Kidney tubule cell (primary cell): ENCODE data around the gene BCL11A.

Experiments used
- DNase-seq: peaks from one replicate; pipeline ENCODE4 v3.0.0-alpha.2; 2018; ENCODE audit warnings: low spot score

Gene BCL11A

GRCh38 chr2:60553495-60554073 lies at the start of gene BCL11A:
Gene BCL11A (minus strand): TSS chr2:60553654. CDS start chr2:60553270, 384 bp downstream.
- DNase-seq, result peak; percentile 82

GRCh38 chr2:60602828-60603532 lies 49.5 kb upstream of the BCL11A start:
- no peak for DNase-seq

- DNase-seq, result no peak
Observed at GRCh38 chr2:60602388-60602787, 48.9 kb upstream of the BCL11A start.

- no peak for DNase-seq
Observed at GRCh38 chr2:60598271-60598670, 44.8 kb upstream of the BCL11A start.

- DNase-seq, result no peak
Observed at GRCh38 chr2:60597346-60597745, 43.9 kb upstream of the BCL11A start.

GRCh38 chr2:60596411-60596810 lies 43.0 kb upstream of the BCL11A start:
- no peak for DNase-seq

- DNase-seq, result peak; percentile 26
Observed at GRCh38 chr2:60595953-60596352, 42.5 kb upstream of the BCL11A start.

GRCh38 chr2:60589104-60589503 lies 35.6 kb upstream of the BCL11A start:
- no peak for DNase-seq

- DNase-seq, result no peak
Observed at GRCh38 chr2:60586081-60586480, 32.6 kb upstream of the BCL11A start.

- no peak for DNase-seq
Observed at GRCh38 chr2:60585276-60585675, 31.8 kb upstream of the BCL11A start.

GRCh38 chr2:60583604-60584003 lies 30.1 kb upstream of the BCL11A start:
- DNase-seq, result no peak

GRCh38 chr2:60581433-60582282 lies 28.2 kb upstream of the BCL11A start:
- DNase-seq, result peak; percentile 68

GRCh38 chr2:60577682-60578283 lies 24.3 kb upstream of the BCL11A start:
- no peak for DNase-seq

GRCh38 chr2:60573251-60573650 lies 19.8 kb upstream of the BCL11A start:
- DNase-seq, result no peak

GRCh38 chr2:60570251-60570650 lies 16.8 kb upstream of the BCL11A start:
- no peak for DNase-seq

- peak; percentile 3 for DNase-seq
Observed at GRCh38 chr2:60569680-60570111, 16.2 kb upstream of the BCL11A start.

- DNase-seq, result no peak
Observed at GRCh38 chr2:60567919-60568768, 14.7 kb upstream of the BCL11A start.

GRCh38 chr2:60567096-60567495 lies 13.6 kb upstream of the BCL11A start:
- DNase-seq, result no peak

GRCh38 chr2:60565472-60565871 lies 12.0 kb upstream of the BCL11A start:
- DNase-seq, result peak; percentile 20

- DNase-seq, result peak; percentile 38
Observed at GRCh38 chr2:60560734-60561644, 7.5 kb upstream of the BCL11A start.
